ENCODE measurements around the gene KCNH6. TPM values are rescaled to one million over a fixed set of nuclear protein-coding genes. Genes with fewer than 3 reads are reported as not detected.

Gene KCNH6
- total and polyA plus RNA-seq, 9 of the 15 experiments (the other 6 are each of a cell fraction or from before 2014, with no cell fraction given), result not detected

GRCh38 chr17:63514974-63515373 is 8.2 kb upstream of the KCNH6 start:
- POLR2A ChIA-PET, result no interaction called here
- ATAC-seq (no peak), DNase-seq (ENCODE audit: extremely low read depth in 1 of 4, low spot score in 3 of 4) (no peak), FAIRE-seq (no peak)
- H3K9ac ChIP-seq (ENCODE audit: insufficient read depth in 1 of 2, low read depth in 2 of 2, low read length in 2 of 2), result no peak overlapping the region
- no peak overlapping the region for H3K4me2 ChIP-seq (ENCODE audit: insufficient read depth, low read length)
- H3K4me1 ChIP-seq (replicated peaks in 1 of 2; ENCODE audit: control insufficient read depth in 2 of 2, insufficient read depth in 2 of 2, low read length in 2 of 2), result no peaks in the 10 kb centered on the region; a peak in 1 of 5 replicates
- no peak overlapping the region for H3K27ac ChIP-seq (ENCODE audit: extremely low read depth, low read depth, low read length)
- H3K9me3 ChIP-seq (replicated peaks; ENCODE audit: control insufficient read depth, insufficient read depth, low read depth, low read length), result no peaks in the 10 kb centered on the region
- in situ Hi-C loops (cut with MboI) (no loop called here), intact Hi-C loops (cut with micrococcal nuclease) (no loop called here)
- WGBS (ENCODE audit: insufficient coverage, low coverage, missing lambda C conversion rate), result 0% methylated on average over 2 of the region's 2 CpGs
- peaks cover 28 to 49% of the 10 kb centered on the region in 2 experiments; a peak in 4 of 5 replicates for H3K27me3 ChIP-seq (ENCODE audit: control insufficient read depth in 2 of 2, insufficient read depth in 2 of 2, low read length in 2 of 2)
- CTCF ChIA-PET (ENCODE audit: low intra/inter-chr PET ratio), result interaction anchor here (0.6 kb wide), 1 partner anchor 584 kb away, joined by 3 read pairs; no protein-coding TSS in a partner anchor
- TF ChIP-seq NONO (IDR thresholded peaks at IDR 0.05; ENCODE audit: low read depth in 2 of 2, low read length in 1 of 2), result no peak
- no peak for TF ChIP-seq GATAD2B (IDR thresholded peaks at IDR 0.05; ENCODE audit: borderline replicate concordance)
- no peak for TF ChIP-seq RBM22 (IDR thresholded peaks at IDR 0.05; ENCODE audit: low read depth, low read length, poor library complexity, severe bottlenecking)
- TF ChIP-seq FOXK2 (conservative IDR thresholded peaks at IDR 0.05 in 1 of 2, IDR thresholded peaks at IDR 0.05 in 1 of 2; ENCODE audit: low read depth in 2 of 2), result no peak
- TF ChIP-seq E2F1 (CRISPR knock-in tag; IDR thresholded peaks at IDR 0.05), result no peak
- no peak for TF ChIP-seq RFX7 (CRISPR knock-in tag; IDR thresholded peaks at IDR 0.05)
- TF ChIP-seq ZBTB33 (CRISPR knock-in tag; IDR thresholded peaks at IDR 0.05), result no peak
- H3K4me3 ChIP-seq, result no peak overlapping the region
- H3K9me1 ChIP-seq (ENCODE audit: control insufficient read depth, insufficient read depth, low read length), result no peaks in the 10 kb centered on the region
- H2AFZ ChIP-seq (ENCODE audit: low read depth, low read length), result no peak overlapping the region
- H3K36me3 ChIP-seq (ENCODE audit: control insufficient read depth, insufficient read depth, low read length), result no peaks in the 10 kb centered on the region
- H3K79me2 ChIP-seq (ENCODE audit: control insufficient read depth, insufficient read depth, low read length), result no peaks in the 10 kb centered on the region
- 0 out of 2 replicates have a peak, but pooled peaks cover 5% of the 10 kb centered on the region for H4K20me1 ChIP-seq (replicated peaks; ENCODE audit: control insufficient read depth, insufficient read depth, low read length)
- no TSS peak for BruUV-seq (replicated peaks)
